ENCODE measurements around the gene WDR11. TPM values are rescaled to one million over a fixed set of nuclear protein-coding genes. Genes with fewer than 3 reads are reported as not detected.

The WDR11 gene
- total RNA-seq, 4 donors from 2014 or later: 4.9 to 22.8 (median 7.8) TPM

- H3K4me1 ChIP-seq: no peaks in the 10 kb centered on the region
- in situ Hi-C loops (cut with MboI; ENCODE audit: low sequenced_read_pairs in 4 of 4) (loop anchor here in 3 of 4 donors (25.0 kb wide), 4 partner anchors 685 to 985 kb away; no protein-coding TSS in a partner anchor), intact Hi-C loops (cut with DNase I; ENCODE audit: low total_unique reads) (no loop called here)
- no peaks in the 10 kb centered on the region for H3K27me3 ChIP-seq
- ATAC-seq (no peak), DNase-seq (no peak)
- no peaks in the 10 kb centered on the region for H3K9me3 ChIP-seq
- TF ChIP-seq, protein P1, sequence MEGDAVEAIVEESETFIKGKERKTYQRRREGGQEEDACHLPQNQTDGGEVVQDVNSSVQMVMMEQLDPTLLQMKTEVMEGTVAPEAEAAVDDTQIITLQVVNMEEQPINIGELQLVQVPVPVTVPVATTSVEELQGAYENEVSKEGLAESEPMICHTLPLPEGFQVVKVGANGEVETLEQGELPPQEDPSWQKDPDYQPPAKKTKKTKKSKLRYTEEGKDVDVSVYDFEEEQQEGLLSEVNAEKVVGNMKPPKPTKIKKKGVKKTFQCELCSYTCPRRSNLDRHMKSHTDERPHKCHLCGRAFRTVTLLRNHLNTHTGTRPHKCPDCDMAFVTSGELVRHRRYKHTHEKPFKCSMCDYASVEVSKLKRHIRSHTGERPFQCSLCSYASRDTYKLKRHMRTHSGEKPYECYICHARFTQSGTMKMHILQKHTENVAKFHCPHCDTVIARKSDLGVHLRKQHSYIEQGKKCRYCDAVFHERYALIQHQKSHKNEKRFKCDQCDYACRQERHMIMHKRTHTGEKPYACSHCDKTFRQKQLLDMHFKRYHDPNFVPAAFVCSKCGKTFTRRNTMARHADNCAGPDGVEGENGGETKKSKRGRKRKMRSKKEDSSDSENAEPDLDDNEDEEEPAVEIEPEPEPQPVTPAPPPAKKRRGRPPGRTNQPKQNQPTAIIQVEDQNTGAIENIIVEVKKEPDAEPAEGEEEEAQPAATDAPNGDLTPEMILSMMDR (IDR thresholded peaks at IDR 0.05 in 4 of 5, conservative IDR thresholded peaks at IDR 0.05 in 1 of 5): no peak
- no peak for TF ChIP-seq POLR2A (IDR thresholded peaks at IDR 0.05)
- H3K27ac ChIP-seq: no peak overlapping the region
- H3K36me3 ChIP-seq: no peaks in the 10 kb centered on the region
- no peak overlapping the region for H3K4me3 ChIP-seq
Measured at GRCh38 chr10:120927352-120927751, 76.2 kb downstream of the WDR11 start.

DNA sequence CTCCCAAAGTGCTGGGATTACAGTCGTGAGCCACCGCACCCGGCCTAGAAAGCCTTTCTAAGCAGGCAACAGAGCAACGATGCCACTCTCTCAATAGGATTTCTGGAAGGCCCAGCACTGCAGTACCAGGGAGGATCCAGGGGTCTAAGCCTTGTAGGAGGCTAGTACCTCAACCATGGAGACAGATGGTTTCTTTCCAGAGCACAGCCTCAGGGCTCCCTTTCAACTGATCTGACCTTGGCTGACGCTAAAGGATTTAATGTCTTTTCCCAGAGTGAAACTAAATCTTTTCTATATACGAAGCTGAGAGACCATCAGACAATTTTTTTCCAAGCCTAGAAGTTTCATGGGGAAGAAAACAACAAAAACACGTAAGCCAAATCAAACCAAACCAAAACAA, 78.0 kb downstream of the WDR11 start:
- intact Hi-C loops (cut with DNase I; ENCODE audit: low total_unique reads) (no loop called here), in situ Hi-C loops (cut with MboI; ENCODE audit: low sequenced_read_pairs in 4 of 4) (loop anchor here in 3 of 4 donors (25.0 kb wide), 4 partner anchors 683 to 983 kb away; no protein-coding TSS in a partner anchor)
- ATAC-seq: no peak
- Histone ChIP-seq H3K27ac (no peak overlapping the region), H3K27me3 (no peaks in the 10 kb centered on the region), H3K9me3 (no peaks in the 10 kb centered on the region), H3K4me3 (no peak overlapping the region), H3K36me3 (no peaks in the 10 kb centered on the region), H3K4me1 (no peaks in the 10 kb centered on the region)
- no peak for DNase-seq
- no peak for TF ChIP-seq POLR2A (IDR thresholded peaks at IDR 0.05)
- TF ChIP-seq, protein P1 (IDR thresholded peaks at IDR 0.05 in 4 of 5, conservative IDR thresholded peaks at IDR 0.05 in 1 of 5): no peak

GRCh38 chr10:120931423-120931822, 80.3 kb downstream of the WDR11 start:
- no peaks in the 10 kb centered on the region for H3K4me1 ChIP-seq
- intact Hi-C loops (cut with DNase I; ENCODE audit: low total_unique reads) (no loop called here), in situ Hi-C loops (cut with MboI; ENCODE audit: low sequenced_read_pairs in 4 of 4) (loop anchor here in 3 of 4 donors (25.0 kb wide), 4 partner anchors 681 to 981 kb away; no protein-coding TSS in a partner anchor)
- DNase-seq (no peak), ATAC-seq (no peak)
- no peak overlapping the region for H3K27ac ChIP-seq
- H3K4me3 ChIP-seq: no peak overlapping the region
- no peaks in the 10 kb centered on the region for H3K36me3 ChIP-seq
- H3K9me3 ChIP-seq: no peaks in the 10 kb centered on the region
- TF ChIP-seq, protein P1 (IDR thresholded peaks at IDR 0.05 in 4 of 5, conservative IDR thresholded peaks at IDR 0.05 in 1 of 5): no peak
- no peak for TF ChIP-seq POLR2A (IDR thresholded peaks at IDR 0.05)
- H3K27me3 ChIP-seq: no peaks in the 10 kb centered on the region

DNA sequence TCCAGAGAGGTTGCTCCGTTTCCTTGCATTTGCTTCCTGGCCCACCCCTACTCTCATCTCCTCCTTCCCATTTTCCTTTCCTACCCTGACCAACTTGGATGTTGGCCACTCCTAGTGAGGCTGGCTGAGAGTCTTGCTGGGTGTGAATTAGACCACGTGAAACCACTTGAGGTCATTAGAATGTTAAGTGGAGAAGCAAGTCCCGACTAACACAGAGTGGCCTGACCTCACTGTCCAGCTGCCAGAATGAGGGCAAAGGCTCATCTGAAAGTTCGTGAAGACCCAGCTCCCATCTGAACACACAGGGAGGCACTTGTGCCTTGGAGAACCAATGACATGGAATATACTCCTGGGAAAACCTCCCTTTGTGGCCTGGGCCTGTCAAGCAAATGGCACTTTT, 80.8 kb downstream of the WDR11 start:
- H3K9me3 ChIP-seq: no peaks in the 10 kb centered on the region
- no peaks in the 10 kb centered on the region for H3K4me1 ChIP-seq
- no peaks in the 10 kb centered on the region for H3K27me3 ChIP-seq
- ATAC-seq: no peak
- DNase-seq: no peak
- in situ Hi-C loops (cut with MboI; ENCODE audit: low sequenced_read_pairs in 4 of 4) (loop anchor here in 3 of 4 donors (25.0 kb wide), 4 partner anchors 680 to 980 kb away; no protein-coding TSS in a partner anchor), intact Hi-C loops (cut with DNase I; ENCODE audit: low total_unique reads) (no loop called here)
- H3K4me3 ChIP-seq: no peak overlapping the region
- H3K36me3 ChIP-seq: no peaks in the 10 kb centered on the region
- TF ChIP-seq, protein P1 (IDR thresholded peaks at IDR 0.05 in 4 of 5, conservative IDR thresholded peaks at IDR 0.05 in 1 of 5): no peak
- TF ChIP-seq POLR2A (IDR thresholded peaks at IDR 0.05): no peak
- H3K27ac ChIP-seq: no peak overlapping the region

- no peaks in the 10 kb centered on the region for H3K36me3 ChIP-seq
- H3K9me3 ChIP-seq: no peaks in the 10 kb centered on the region
- peaks cover 0 to 2% (median 0%) of the 10 kb centered on the region in 3 donors for H3K27me3 ChIP-seq
- in situ Hi-C loops (cut with MboI; ENCODE audit: low sequenced_read_pairs in 4 of 4): loop anchor here in 3 of 4 donors (25.0 kb wide), 4 partner anchors 673 to 973 kb away; no protein-coding TSS in a partner anchor
- H3K4me1 ChIP-seq: no peaks in the 10 kb centered on the region
- no peak for DNase-seq
- intact Hi-C loops (cut with DNase I; ENCODE audit: low total_unique reads): no loop called here
- no peak overlapping the region for H3K4me3 ChIP-seq
- no peak overlapping the region for H3K27ac ChIP-seq
- TF ChIP-seq POLR2A (IDR thresholded peaks at IDR 0.05): no peak
- TF ChIP-seq, protein P1 (IDR thresholded peaks at IDR 0.05 in 4 of 5, conservative IDR thresholded peaks at IDR 0.05 in 1 of 5): no peak
- no peak for ATAC-seq
Measured at GRCh38 chr10:120938822-120939221, 87.7 kb downstream of the WDR11 start.
